Muscle layer of duodenum (tissue), 2 donors: ENCODE measurements around the gene GPR85.
"Not testable (repeated sequence)": the region's sequence is repeated elsewhere in the genome, so short reads cannot be mapped to it uniquely, and the experiment has no call there.

Experiments used
- H3K27ac ChIP-seq: one replicate; pipeline ENCODE4 v1.7.0; 2013; ENCODE audit warnings: mild to moderate bottlenecking, low read length
- H3K27me3 ChIP-seq: one replicate; pipeline ENCODE4 v1.7.0; 2013; ENCODE audit warnings: low read depth, mild to moderate bottlenecking, control low read depth, low read length
- H3K36me3 ChIP-seq, 2 donors: one replicate each; pipeline ENCODE4 v1.7.0; 2013; ENCODE audit warnings: low read length in 2 of 2, control low read depth in 1 of 2, mild to moderate bottlenecking in 1 of 2; ENCODE audit not compliant: insufficient read depth in 2 of 2, control insufficient read depth in 1 of 2
- H3K4me1 ChIP-seq, 2 donors: one replicate each; pipeline ENCODE4 v1.7.0; 2013; ENCODE audit warnings: low read length in 2 of 2, mild to moderate bottlenecking in 2 of 2, control low read depth in 1 of 2, moderate library complexity in 1 of 2; ENCODE audit not compliant: insufficient read depth in 2 of 2, control insufficient read depth in 1 of 2
- H3K4me3 ChIP-seq, 2 donors: one replicate each; pipeline ENCODE4 v1.7.0; 2013; ENCODE audit warnings: low read length in 2 of 2, low read depth in 1 of 2, mild to moderate bottlenecking in 1 of 2
- H3K9me3 ChIP-seq, 2 donors: one replicate each; pipeline ENCODE4 v1.7.0; 2013; ENCODE audit warnings: low read length in 2 of 2, control low read depth in 1 of 2, mild to moderate bottlenecking in 1 of 2; ENCODE audit not compliant: control insufficient read depth in 1 of 2
- donor health status: healthy.

The GPR85 gene, protein sequence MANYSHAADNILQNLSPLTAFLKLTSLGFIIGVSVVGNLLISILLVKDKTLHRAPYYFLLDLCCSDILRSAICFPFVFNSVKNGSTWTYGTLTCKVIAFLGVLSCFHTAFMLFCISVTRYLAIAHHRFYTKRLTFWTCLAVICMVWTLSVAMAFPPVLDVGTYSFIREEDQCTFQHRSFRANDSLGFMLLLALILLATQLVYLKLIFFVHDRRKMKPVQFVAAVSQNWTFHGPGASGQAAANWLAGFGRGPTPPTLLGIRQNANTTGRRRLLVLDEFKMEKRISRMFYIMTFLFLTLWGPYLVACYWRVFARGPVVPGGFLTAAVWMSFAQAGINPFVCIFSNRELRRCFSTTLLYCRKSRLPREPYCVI

DNA sequence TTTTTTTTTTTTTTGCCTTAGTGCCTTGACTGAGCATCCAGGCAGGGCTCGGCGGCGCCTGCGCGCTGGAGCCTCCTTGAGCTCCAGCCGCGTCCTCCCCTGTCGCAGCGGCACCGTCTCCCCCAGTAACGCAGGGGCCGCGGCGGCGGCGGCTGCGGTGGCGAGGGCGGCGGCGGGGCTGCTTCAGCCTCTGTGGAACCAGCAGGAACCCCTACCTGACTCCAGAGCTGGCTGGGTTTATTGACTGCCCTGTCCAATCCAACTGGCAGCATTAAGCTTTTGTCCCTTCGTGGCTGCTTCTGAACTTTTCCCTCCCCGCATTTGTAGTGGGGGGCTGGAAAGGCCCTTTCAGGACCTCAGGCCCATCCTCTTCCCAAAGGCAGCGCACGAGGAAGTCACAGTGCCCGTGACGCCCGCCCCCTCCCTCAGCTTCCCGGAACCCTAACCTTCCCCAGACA lies at the start of gene GPR85:
TSS of gene GPR85 (minus strand) at position 397 of the 458 bp plus-strand sequence. CDS start 2,106 bp downstream, outside the sequence.
- peak within 1 kb of the TSS; percentile 56 to 70 for H3K4me3 ChIP-seq
- no peak within 1 kb of the TSS for H3K27ac ChIP-seq
- H3K27me3 ChIP-seq: no peaks in the 10 kb centered on the region
- H3K36me3 ChIP-seq: no peaks in the 10 kb centered on the region
- no peaks in the 10 kb centered on the region for H3K9me3 ChIP-seq
- peaks cover 0 to 14% of the 10 kb centered on the region in 2 donors for H3K4me1 ChIP-seq

DNA sequence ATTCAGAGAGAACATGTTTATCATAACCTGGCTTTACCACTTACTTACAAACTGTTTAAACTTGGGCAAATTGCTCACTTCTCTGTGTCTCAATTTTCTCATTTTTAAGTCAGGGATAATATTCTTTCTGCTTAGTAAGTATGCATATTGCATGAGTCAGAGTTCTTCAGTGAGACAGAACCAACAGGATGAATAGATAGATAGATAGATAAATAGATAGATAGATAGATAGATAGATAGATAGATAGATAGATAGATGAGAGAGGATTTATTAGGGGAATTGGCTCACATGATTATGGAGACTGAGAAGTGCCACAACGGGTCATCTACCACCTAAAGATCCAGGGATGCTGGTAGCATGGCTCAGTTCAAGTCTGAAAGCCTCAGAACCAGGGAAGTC lies 47.4 kb upstream of the GPR85 start:
- Histone ChIP-seq H3K4me3 (no peak overlapping the region), H3K4me1 (no peaks in the 10 kb centered on the region), H3K36me3 (no peaks in the 10 kb centered on the region), H3K9me3 (no peaks in the 10 kb centered on the region), H3K27ac (no peak overlapping the region), H3K27me3 (no peaks in the 10 kb centered on the region)

DNA sequence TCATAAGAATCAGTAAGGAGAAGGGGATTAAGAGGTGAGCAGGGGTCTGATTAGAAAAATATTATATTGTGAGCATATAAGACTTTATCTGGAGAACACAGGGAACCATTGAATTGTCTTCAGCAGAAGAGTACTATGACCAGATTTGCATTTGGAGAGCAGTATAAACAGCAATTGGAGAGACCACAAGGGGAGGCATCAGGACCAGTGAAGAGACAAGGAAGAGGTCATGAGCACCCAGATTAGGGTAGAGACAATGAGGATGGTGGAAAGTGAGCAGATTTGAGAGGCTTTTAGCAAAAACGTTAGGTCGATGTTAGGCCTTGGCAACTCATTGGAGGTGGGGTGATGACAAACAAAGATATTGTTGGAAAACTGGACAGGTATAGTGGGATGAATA lies 44.7 kb upstream of the GPR85 start:
- Histone ChIP-seq H3K27me3 (no peaks in the 10 kb centered on the region), H3K4me3 (no peak overlapping the region), H3K36me3 (no peaks in the 10 kb centered on the region), H3K27ac (no peak overlapping the region), H3K4me1 (no peaks in the 10 kb centered on the region), H3K9me3 (no peaks in the 10 kb centered on the region)

DNA sequence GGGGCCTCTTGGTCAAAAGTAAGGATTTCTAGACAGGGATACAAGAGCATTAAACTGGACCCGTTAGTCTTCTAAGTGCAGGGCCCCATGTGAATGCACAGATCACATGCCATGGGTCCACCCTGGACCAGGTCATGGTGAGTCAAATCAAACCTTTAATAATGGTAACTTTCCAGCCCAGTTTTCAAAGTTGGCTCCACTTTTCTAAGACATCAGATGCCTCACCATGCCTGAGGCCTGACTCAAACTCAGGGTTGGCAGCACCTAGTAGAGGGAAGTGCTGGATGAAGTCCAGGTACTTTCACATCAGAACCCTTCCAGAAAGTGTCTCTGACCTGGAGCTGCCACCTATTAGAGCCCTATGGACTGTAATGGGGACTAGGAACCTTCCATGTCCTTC lies 41.4 kb upstream of the GPR85 start:
- H3K27ac ChIP-seq: no peak overlapping the region
- no peak overlapping the region for H3K4me3 ChIP-seq
- H3K4me1 ChIP-seq: no peaks in the 10 kb centered on the region
- no peaks in the 10 kb centered on the region for H3K27me3 ChIP-seq
- no peaks in the 10 kb centered on the region for H3K36me3 ChIP-seq
- H3K9me3 ChIP-seq: no peaks in the 10 kb centered on the region

DNA sequence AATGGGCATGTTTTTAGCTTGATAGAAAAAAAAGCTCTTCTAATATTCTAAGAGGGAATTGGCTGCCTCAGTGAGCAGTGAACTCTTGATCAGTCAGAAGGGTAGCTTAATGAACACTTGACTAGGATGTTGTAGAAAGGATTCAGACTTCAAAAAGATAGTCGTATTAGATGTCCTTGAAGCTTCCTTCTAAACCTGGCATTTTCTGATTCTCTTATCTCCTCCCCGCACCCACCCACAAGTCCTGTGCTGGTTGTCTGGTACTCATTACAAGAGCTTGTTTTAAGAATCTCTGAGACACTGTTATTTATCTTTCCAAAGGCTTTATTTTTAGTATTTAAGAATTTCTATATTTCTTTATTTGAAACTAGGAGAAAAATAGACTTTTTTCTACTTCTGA lies 39.1 kb upstream of the GPR85 start:
- Histone ChIP-seq H3K4me3 (no peak overlapping the region), H3K9me3 (no peaks in the 10 kb centered on the region), H3K27ac (no peak overlapping the region), H3K4me1 (no peaks in the 10 kb centered on the region), H3K36me3 (no peaks in the 10 kb centered on the region), H3K27me3 (no peaks in the 10 kb centered on the region)

DNA sequence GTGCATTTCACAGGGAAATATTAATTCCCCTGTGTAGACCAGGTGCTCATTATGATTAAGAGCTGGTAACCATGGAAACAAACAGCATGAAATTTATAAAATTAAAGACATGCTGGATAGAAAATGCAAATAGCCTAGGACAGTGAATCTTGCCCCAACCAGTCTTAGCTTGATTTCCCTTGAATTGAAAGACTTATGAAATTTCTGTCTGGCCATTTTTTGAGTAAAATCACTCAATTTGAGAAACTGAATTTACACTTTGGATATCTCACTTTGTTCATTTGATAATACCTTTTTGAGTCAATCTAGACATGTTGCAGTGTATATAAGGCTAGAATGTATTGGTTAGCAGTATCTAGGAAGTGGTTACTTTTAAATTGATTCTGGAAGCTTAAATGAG lies 36.1 kb upstream of the GPR85 start:
- no peak overlapping the region for H3K27ac ChIP-seq
- H3K4me3 ChIP-seq: no peak overlapping the region
- H3K27me3 ChIP-seq: no peaks in the 10 kb centered on the region
- no peaks in the 10 kb centered on the region for H3K9me3 ChIP-seq
- no peaks in the 10 kb centered on the region for H3K36me3 ChIP-seq
- H3K4me1 ChIP-seq: peaks cover 0 to under 1% of the 10 kb centered on the region in 2 donors

DNA sequence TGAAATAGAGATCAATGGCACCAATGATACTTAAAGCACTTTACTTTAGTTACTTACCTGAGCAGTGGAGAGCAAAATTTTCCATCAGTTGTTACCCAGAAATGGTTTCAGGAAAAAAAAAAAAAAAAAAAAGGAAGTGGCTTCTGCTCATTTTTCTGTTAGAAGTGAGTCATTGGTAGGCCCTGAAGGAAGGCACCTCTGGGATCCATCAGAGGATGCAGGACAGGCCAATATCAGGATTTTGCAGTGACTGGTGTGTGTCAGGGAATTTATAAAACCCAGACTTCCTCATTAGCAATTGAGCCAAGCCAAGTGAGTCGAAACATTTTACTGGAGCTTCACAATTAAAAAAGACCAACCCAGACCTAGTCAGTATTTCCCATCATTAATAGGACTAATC lies 34.0 kb upstream of the GPR85 start:
- H3K36me3 ChIP-seq: no peaks in the 10 kb centered on the region
- no peak overlapping the region for H3K27ac ChIP-seq

DNA sequence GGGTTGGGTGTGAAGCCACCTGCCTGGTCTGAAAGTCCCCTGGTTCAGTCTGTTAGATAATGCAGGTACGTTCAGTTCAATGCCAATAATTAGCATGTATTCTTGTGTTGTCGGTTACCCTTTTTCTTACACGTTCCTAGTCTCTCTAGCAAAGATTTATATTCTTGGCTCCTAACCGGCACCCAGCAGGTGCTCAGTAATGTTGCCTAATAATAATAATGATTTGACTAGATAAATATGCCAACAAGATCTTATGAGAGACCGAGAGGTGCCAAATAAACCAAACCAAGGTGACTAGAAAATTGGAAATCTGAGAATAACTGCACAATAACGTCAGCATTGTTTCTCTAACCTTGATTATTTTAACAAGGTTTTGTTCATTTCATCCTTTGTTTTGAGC lies 32.8 kb upstream of the GPR85 start:
- H3K9me3 ChIP-seq: no peaks in the 10 kb centered on the region
- no peak overlapping the region for H3K27ac ChIP-seq
- H3K4me3 ChIP-seq: peak overlapping the region in 1 of 2 donors; percentile 90
- peaks cover 0 to 5% of the 10 kb centered on the region in 2 donors for H3K4me1 ChIP-seq
- H3K27me3 ChIP-seq: no peaks in the 10 kb centered on the region
- no peaks in the 10 kb centered on the region for H3K36me3 ChIP-seq

More for the DNA sequence above, 34.0 kb upstream of the GPR85 start:
- Histone ChIP-seq H3K27me3 (no peaks in the 10 kb centered on the region), H3K9me3 (no peaks in the 10 kb centered on the region), H3K4me3 (no peak overlapping the region), H3K4me1 (peaks cover 0 to 5% of the 10 kb centered on the region in 2 donors)

DNA sequence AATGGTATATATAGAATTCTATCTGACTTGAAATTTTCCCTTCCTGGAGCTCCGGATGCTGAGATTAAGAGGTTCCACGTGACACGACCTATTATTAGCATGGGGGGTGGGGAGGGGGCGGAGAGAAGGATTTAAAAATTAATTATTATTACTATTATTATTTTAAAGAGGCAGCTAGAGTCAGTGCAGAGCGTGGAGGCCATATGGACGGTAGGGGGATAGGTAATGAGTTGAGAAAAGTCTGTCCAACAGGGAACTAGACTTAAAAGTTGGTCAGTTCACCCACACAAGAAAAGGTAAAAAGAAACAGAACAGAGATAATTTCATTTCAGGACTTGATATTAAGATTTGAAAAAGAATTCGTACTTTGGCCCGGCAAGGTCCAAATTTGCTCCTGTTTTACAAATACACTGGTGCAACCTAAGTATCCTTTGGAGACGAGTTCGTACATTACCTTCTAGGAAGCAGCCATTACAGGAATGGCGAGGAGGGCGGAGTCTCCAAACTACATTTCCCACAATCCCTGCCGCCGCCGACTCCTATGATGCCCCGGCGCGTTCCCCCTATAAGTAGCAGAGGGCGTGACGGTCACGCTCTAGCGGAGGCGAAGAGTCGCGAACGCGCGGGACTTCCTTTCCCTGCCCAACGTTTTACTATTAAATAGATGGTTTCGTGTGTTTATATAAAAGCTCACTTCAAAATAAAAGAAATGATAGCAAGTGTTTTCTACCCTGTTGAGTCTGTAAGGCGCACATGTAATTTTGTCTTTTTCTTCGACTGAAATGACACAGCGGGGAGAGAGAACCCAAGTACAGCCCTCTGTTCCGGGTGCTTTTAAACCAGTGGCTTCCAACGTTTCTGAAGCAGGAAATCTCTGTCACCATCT lies 31.7 kb upstream of the GPR85 start, which contains the start of gene SMIM30:
TSS of gene SMIM30 (minus strand) at position 481 of the 886 bp plus-strand sequence. CDS start 976 bp downstream, outside the sequence.
- Histone ChIP-seq H3K27ac (peak within 1 kb of the TSS; percentile 73), H3K36me3 (no peaks in the 10 kb centered on the region), H3K9me3 (no peaks in the 10 kb centered on the region), H3K4me3 (peak within 1 kb of the TSS; percentile 76 to 90), H3K4me1 (peaks cover 0 to 5% of the 10 kb centered on the region in 2 donors), H3K27me3 (no peaks in the 10 kb centered on the region)

DNA sequence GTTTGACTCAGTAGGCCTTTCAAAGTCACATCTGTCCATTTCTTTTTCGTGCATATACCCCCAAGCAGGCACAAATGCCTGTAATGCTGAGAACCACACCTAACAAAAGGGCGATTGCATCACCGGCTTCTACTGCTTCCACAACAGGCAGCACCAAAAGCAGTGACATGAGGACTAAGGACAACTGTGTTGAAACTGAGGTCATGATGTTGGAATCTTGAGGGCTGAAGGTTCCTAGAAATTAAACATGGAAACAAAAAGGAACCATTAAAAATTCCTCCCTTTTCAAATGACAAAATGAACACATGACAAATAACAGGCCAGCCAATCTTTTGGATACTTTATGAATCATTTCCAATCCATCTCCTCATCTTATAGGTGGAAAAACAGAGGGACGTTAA lies 30.7 kb upstream of the GPR85 start:
- H3K27me3 ChIP-seq, H3K36me3 ChIP-seq, H3K9me3 ChIP-seq, H3K27ac ChIP-seq, H3K4me1 ChIP-seq: not testable (repeated sequence)
- H3K4me3 ChIP-seq: peak overlapping the region; percentile 76 to 90

DNA sequence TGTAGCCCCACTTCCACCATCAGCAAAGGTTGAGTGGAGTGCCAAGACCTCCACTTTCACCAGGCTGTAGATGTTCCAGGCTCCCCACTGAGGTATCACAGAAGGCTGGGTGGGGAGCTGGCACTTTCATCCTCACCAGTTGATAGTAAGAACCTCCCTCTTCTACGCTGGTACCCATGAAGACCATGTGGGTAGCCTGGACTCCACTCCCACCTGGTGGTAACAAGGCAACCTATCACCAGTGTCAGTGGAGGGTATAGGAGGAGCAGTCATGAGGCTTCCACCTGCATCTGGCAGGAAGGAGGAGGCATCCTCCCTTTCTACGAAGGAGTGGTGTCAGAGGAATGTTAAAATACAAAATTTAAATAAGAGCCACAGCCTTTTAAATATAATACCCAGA lies 27.3 kb upstream of the GPR85 start:
- Histone ChIP-seq H3K27me3 (no peaks in the 10 kb centered on the region), H3K4me3 (no peak overlapping the region), H3K4me1 (peaks cover 0 to 5% of the 10 kb centered on the region in 2 donors), H3K9me3 (no peaks in the 10 kb centered on the region), H3K36me3 (no peaks in the 10 kb centered on the region), H3K27ac (no peak overlapping the region)
